GM12801 (cell line): ENCODE results near the gene RBM6.

Source experiments
- CTCF ChIP-seq: IDR thresholded peaks from one replicate; pipeline ENCODE4 v1.5.1; 2011; ENCODE audit warnings: control low read depth; ENCODE audit not compliant: insufficient read length; ENCODE audit errors: extremely low read depth

Gene RBM6

GRCh38 chr3:49911611-49912010 is 28.3 kb upstream of the RBM6 start:
- TF ChIP-seq CTCF = no peak

- TF ChIP-seq CTCF = no peak
Measured at GRCh38 chr3:49912881-49913281, 27.1 kb upstream of the RBM6 start.

- no peak for TF ChIP-seq CTCF
Measured at GRCh38 chr3:49914906-49915305, 25.0 kb upstream of the RBM6 start.

GRCh38 chr3:49916686-49917085 is 23.3 kb upstream of the RBM6 start:
- TF ChIP-seq CTCF = no peak

- no peak for TF ChIP-seq CTCF
Measured at GRCh38 chr3:49924683-49925082, 15.3 kb upstream of the RBM6 start.

GRCh38 chr3:49925485-49925884 is 14.5 kb upstream of the RBM6 start:
- TF ChIP-seq CTCF = no peak

- TF ChIP-seq CTCF = no peak
Measured at GRCh38 chr3:49926117-49926728, 13.7 kb upstream of the RBM6 start.

GRCh38 chr3:49927798-49928197 is 12.2 kb upstream of the RBM6 start:
- TF ChIP-seq CTCF = no peak
